Measurements from ENCODE around the gene ZNF507.

The ZNF507 gene

DNA sequence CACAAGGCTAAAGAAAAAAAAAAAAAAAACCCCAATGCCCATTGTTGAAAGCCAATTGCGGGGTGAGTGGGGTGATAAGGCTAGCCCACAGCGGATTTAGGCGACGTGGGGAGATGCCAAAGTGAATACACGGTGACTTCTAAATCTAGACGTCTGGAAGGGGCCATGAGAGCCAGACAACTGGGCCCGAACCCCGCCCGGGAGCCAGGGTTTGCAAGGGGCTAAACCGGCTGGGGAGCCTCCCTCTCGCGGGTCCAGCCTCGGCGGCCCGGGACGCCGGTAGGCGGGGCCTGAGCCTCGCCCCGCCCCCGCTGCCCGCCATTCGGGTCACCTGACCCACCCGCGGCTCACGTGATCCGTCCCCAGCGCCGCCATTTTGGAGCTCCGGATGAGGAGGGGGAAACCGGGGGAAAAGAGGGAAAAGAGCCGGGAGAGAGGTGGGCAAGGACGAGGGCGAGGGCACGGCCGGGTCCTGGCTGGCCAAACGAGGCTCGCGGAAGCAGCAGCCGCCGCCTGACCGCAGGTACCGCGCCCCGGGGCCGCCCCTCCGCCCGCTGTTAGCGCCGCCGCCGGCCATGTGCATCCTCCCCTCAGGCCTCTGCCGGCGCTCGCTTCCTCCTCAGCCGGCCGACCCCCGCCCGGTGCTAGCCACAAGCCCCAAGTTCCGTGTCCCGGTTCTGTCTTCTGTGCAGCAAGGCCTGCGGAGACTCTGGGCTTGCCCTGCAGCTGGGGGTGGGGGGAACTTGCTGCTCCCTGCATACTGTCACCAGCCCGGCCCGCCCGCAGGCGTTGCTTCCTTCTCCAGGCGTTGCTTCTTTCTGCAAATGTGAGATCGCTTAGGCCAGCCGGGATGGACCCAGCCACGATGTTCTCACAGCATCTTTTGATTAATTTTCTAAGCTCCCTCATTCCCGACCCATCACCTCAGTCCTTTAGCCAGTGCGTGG is at the start of gene ZNF507:
Gene ZNF507, plus strand, starts transcription at position 350 of the 947 bp plus-strand sequence. CDS start 7,221 bp downstream, outside the sequence.
- peak; percentile 87 for DNase-seq (ENCODE audit: low read depth)

DNA sequence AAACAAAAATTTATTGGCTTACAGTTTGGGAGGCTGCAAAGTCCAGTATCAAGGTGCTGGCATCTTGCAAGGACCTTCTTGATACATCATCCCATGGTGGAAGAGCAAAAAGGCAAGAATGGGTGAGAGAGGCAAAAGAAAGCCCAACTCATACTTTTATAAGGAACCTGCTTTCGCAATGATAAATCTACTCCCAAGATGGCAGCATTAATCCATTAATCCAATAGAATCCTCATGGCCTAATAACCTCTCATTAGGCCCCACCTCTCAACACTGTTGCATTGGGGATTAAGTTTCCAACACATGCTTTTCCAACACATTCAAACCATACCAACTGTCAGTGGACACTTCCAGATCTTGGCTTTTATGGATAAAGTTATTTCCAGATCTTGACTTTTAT is 48.7 kb upstream of the ZNF507 start:
- peak; percentile 2 for DNase-seq (ENCODE audit: low read depth)

DNA sequence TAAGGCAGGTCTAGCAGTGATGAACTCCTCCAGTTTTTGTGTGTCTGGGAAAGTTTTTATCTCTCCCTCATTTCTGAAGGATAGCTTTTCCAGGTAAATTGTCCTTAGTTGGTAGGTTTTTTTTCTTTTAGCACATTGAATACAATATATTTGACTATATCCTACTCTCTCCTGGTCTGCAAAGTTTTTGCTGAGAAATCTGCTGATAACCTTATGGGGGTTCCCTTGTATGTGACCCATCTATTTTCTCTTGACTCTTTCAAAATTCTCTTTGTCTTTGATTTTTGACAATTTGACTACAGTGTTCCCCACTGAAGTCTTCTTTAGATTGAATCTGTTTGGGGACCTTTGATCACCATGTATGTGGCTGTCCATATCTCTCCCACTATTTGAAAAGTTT is 42.6 kb upstream of the ZNF507 start:
- DNase-seq (ENCODE audit: low read depth), result no peak

DNA sequence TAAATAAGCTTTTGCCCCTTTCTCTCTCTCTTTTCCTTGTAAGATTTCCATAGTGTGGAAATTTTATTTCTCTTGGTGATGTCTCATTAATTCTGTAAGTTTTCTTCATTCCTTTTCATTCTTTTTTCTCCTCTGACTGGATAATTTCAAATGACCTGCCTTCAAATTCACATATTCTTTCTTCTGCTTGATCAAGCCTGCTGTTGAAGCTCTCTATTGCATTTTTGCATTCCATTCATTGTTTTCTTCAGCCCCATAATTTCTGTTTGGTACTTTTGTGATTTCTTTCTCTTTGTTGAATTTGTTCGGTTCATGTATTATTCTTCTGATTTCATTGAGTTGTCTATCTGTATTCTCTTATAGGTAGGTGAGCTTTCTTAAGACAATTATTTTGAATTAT is 42.2 kb upstream of the ZNF507 start:
- DNase-seq (ENCODE audit: low read depth), result no peak

DNA sequence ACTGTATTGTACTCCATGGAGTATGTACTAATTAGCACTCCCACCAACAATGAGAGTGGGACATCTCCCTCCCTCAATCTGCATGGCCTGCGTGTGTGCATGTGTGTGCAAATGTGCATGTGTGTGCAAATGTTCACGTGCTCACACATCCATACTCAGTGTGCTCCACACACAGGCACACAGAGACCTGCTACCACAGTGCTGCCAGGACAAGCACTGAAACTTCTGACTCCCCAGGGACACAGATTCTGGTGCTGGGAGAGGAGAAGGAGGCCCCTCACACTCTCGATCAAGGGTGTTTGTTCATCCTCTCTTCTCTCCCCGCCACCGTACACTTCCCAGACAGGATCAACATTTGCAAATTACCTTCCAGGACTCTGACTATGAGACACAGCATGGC is 37.8 kb upstream of the ZNF507 start:
- no peak for DNase-seq (ENCODE audit: low read depth)

DNA sequence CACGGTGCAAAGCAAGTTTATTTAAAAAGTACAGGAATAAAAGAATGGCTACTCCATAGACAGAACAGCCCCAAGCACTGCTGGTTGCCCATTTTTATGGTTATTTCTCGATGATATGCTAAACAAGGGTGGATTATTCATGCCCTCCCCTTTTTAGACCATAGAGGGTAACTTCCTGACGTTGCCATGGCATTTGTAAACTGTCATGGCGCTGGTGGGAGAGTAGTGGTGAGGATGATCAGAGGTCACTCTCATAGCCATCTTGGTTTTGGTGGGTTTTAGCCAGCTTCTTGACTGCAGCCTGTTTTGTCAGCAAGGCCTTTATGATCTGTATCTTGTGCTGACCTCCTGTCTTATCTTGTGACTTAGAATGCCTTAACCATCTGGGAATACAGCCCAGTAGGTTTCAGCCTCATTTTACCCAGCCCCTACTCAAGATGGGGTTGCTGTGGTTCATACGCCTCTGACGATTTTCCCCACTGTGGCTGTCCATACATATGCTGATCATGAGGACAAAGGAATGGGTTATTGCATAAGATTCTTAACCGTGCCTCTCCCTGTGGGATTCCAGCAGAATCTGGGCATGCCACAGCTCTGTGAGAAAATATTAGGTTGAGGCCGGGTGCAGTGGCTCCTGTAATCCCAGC is 36.9 kb upstream of the ZNF507 start:
- DNase-seq (ENCODE audit: low read depth), result no peak

DNA sequence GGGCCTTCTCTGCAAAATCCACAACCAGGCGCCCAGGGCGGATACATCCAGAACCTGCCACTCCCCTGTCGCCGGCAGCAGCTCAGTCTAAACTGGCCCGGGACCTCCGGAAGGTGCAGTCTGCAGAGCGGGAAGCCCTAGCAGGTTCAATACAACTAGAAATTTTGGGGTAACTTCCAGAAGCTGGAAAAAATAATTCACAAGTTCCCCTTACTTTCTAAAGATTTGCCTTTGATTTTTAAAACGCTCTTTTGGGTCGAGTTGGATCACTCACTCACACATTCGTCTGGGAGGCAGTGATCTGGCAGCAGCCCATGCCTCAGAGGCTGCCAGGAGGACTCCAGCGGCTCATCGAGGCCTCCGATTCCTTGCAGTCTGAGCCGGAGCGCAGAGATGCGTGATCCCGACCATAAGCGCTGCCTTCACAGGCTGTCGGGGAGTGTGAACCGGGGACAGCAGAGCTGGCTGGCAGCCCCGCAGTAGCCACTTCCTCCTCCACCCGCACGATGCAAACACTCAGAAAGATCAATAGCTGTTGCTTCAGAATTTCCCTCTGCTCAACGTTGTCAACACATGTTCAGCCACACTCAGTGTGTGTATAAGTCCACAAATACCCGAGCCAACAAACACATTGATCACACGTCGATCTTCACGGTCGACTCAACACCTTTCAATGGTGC is 35.6 kb upstream of the ZNF507 start:
- no peak for DNase-seq (ENCODE audit: low read depth)

DNA sequence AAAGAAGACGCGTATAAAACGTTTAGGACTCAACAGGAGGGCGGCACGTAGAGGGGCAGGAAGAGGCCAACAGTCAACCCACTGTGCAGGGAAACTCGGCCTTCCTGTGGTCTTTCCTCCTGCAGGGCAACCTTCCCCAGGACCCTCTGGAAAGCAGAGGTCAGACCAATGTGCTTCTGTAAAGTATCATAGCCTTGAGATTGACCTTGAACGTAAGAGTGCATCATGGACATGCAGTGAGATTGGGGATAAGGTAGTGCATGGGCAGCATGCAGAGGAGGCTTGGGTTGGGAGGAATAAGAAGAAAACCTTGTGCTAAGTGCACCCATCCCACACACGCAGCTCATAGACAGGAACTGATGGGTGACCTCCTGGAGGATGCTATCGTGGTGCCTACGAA is 34.0 kb upstream of the ZNF507 start:
- DNase-seq (ENCODE audit: low read depth), result no peak

DNA sequence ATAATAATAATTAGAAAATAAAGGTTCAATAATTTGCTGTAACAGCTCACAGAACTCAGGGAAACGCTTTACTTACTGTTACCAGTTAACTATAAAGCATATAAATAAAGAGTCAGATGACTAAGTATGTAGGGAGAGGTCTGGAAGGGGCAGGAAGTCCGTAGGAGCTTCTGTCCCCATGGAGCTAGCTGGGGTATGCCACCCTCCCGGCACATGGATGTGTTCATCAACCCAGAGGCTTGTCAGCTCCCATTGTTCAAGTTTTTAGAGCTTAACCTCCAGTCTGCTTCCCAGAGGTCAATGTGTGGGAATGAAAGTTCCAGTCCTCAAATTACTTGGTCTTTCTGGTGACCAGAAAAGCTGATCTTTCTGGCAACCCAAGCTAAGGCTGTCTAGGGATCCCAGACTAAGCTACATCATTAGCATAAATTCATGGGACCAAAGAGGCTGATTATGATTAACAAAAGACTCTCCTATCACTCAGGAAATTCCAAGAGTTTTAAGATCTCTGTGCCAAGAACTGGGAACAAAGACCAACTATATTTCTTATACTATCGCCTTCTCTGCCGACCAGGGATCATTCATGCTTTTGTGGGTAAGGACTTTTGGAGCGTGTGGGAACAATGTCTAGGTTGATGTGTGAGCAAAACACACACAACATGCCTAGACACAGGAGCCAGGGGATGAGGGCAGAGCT is 31.7 kb upstream of the ZNF507 start:
- DNase-seq (ENCODE audit: low read depth), result no peak

DNA sequence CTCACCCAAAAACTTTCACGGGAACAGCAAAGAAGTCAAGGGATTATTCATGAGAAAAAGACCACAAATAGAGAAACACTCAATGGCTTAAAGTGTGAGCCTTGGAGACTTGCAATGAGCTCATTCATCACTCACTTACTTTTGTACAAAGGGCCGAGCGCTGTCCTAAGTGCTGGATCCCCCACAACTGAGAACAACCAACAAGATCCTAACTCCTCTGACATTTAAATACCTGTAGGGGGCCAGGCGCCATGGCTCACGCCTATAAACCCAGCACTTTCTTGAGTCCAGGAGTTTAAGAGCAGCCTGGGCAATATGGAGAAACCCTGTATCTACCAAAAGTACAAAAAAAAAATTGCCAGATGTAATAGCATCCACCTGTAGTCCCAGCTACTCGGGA is 29.4 kb upstream of the ZNF507 start:
- peak; percentile 7 for DNase-seq (ENCODE audit: low read depth)

DNA sequence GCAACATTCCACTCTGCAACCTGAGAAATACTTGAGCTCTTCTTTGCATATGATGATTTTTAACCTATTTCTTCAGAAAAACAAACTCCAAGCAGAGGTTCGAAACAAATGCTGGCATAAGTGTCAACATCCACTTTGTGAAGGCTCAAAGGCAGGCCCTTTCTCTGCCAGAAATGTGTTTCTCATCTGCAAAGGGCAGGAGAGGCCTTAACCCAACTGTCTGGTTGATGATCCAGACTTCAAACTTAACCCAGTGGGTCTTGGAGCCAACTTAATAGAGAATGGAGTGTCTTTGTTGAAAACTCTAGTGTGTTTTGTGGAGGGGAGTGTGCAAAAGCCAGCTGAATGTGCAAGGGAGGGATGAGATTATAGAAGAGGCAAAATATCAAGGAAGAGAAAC is 28.3 kb upstream of the ZNF507 start:
- DNase-seq (ENCODE audit: low read depth), result no peak

DNA sequence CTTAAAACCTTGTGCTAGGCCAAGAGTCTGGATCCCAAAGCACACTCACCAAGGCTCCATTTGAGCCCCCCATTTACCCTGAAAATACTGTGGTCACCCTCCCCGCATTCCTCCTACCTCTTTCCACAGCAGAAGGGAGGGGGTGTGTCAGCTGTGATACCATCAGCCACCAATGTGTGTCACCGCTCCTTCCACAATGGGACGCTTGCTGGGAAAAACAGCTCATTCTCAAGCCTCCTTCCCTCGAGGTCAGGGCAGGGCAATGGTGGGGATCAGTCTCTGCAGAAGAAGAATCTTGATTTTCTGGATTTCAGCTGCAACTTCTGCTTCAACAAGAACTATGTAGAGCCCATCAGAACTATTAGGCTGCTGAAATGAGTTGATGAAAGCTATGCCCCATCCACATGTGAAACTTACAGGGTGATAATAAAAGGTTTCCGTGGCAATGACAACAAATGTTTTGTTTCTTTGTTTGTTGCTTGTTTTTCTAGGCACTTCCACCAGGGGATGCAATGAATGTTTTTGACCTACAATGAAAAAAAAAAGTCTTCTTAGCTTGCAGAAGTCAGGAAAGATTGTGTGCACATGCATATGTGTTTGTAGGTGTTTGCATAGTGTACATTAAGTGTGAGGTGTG is 26.4 kb upstream of the ZNF507 start:
- DNase-seq (ENCODE audit: low read depth), result peak; percentile 42

DNA sequence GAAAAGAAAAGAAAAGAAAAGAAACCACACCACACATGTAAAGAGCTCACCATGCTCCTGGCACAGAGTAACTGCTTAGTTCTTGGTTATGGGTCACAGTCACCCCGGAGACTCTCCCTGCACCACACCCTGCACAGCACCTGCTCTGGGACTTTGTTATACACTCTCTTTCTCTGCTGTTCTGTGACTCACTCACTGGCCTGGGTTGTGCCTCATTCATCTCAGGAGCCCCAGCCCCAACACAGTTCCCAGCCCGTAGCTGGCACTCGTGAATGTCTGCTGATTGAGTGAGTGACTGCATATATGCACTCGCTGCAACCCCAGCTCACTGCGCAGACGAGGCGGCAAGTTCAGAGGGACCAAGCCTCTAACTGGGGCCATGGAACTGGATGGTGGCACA is 22.9 kb upstream of the ZNF507 start:
- no peak for DNase-seq (ENCODE audit: low read depth)

DNA sequence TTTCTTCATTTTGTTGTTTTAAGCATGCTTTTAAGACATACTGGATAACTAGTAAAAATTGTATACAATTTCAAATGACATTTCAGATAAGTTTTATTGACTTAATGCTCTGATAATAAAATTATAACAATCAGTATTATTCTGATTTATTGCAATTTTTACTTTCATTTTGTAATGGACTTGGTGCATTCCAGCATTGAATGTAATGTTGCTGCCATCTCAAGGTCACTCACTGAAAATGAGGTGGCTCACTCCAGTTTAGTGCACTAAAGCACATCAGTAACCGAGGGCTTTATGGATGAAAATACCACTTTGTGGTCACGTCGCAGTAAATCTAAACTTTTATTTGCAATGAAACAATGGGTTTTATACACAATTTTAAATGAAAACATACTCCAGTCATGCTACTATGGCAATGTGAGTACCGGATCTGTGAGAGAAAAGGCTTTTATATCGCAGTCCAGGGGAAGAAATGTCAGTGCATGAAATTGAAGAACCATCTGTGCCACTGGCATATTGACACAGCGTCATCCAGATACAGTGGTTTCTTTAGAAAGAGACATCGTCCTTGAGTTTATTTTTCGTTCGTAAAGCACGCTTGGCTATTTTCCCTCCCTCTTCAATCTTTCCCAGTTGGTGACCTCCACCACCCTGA is 20.7 kb upstream of the ZNF507 start:
- peak; percentile 29 for DNase-seq (ENCODE audit: low read depth)

DNA sequence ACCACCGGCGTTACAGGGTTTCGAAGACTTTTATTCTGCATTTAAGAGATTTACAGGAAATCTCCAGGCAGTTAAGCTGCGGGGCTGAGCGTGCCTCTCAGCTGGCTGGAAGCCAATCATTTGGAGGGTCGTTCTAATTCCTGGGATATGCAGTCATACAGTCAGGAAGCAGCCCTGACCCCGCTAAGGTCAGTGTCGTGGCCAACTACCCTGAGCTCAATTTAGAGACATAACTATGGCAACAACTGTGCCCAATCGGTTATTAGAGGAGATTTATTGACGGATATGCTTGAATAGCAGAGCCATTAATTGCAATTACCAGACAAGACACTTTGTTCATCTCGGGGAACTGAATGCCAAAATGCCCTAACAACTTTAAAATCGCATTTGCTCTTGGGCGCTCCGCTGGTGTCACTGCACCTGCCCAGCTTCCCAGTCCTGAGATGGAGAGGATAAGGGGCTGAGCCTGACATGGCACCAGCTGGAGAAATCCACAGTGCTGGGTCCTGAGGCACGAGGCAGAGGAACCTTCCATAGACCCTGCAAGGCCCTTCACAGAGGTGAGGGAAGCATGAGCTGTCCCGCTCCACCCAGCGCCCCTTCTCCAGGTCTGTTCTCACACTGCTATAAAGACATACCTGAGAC is 15.1 kb upstream of the ZNF507 start:
- DNase-seq (ENCODE audit: low read depth), result no peak

DNA sequence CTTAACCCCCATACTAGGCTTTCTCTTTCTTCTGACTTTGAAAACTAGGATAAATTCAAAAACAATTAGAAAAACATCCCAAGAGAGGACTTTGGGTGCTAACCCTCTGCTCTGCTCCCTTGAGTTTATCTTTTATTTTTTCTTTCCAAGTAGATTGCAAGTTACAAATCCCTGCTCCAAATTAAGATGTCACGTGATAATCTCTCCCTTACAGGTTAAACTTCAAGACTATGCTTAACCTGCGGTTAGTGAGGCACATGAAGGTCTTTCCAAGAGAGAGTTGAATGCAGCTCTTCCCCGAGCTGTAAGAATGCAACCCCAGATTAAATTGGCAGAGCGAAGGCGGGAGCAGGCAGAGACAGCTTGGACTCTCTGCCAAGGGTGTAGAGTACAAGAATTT is 12.2 kb upstream of the ZNF507 start:
- DNase-seq (ENCODE audit: low read depth), result no peak

DNA sequence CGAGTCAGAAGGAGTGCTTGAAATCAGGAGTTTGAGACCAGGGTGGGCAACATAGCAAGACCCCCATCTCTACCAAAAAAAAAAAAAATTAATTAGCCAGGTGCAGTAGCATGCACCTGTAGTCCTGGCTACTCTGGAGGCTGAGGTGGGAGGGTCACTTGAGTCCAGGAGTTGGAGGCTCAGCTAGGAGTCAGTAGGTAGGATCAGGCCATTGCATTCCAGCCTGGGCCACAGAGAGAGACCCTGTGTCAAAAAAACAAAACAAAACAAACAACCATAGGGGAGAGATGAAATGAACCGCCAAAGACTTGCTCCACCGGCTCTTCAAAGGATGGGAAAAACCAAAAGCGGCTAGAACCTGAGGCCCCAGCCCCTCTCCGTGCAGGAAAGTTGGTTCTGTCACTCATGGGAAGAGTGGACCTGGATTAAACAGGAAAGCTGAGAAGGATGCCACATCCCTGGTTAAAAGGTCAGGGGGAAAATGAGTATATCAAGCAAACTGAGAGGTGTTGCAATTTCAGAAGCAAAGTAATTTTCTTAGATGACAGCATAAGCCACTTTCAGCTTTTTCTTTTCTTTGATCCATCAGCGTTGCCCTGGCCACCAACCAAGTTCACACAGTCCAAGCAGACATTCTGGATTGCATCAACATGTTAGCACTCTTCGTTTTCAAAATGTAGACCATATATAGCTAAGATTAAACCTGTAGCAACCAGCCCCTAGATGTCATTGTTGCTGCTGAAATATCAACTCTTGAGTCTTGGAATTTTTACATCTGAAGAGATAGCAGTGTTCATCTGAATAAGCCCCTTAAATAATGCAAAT is 8.9 kb upstream of the ZNF507 start:
- no peak for DNase-seq (ENCODE audit: low read depth)

DNA sequence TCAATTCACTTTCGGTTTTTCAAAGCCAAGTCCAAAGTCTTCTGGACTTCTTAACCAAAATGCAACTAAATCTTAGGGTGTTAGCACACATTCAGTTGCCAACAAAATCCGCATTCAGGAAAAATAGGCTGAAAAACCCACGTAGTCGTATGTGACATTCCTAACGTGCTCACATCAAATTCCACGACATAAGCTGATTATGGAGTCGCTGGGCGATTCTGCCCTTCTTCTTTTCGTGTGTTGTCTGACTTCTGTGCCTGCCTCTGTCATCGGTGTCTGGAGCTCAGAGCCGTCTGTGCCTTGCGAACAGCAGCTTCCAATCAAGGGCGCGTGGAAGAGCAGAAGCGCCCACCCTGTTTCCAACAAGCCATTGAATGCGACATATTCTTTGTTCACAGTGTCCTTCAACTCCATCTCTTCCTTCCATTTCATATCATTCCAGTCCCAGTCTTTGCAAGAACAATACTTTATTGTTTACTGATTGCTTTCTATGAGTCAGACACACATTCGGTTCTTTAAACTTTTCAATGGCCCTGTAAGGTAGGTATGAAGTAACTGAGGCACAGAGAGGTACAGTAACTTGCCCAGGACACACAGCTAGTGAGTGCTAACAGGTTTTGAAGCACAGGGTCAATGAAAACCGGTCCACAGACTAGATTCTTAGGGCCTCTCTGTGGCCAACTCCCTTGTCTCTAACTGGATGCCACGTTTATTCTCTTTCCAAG is 8.2 kb upstream of the ZNF507 start:
- no peak for DNase-seq (ENCODE audit: low read depth)

DNA sequence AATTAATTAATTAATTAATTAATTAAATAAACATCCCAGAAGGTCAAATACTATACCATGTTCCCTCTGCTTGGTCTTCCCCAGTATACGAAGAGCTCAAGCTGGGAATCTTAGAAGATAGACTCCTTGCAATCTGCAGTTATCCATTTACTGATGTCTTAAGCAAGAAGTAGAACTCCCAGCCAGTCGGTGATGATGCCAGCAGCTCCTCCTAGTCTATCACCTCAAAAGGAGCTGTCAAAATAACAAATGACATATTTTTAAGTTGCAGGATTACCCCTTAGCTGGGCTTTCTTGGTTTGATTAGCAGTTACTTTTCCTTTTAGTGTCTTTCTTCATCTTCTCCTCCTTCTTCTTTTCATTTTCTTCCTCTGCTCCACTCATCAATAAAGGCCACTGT is 6.0 kb upstream of the ZNF507 start:
- no peak for DNase-seq (ENCODE audit: low read depth)

Data from ELR (cell line).